Colonic mucosa (tissue), 4 donors: ENCODE results near the gene INTS6. TPM values are rescaled to one million over a fixed set of nuclear protein-coding genes. Genes with fewer than 3 reads are reported as not detected.

Experiments
- DNase-seq: peaks from one replicate; pipeline ENCODE4 v3.0.0-alpha.2; 2020
- H3K27ac ChIP-seq: fragments of 200-600 bp; one replicate; pipeline ENCODE4 v1.8.0; 2021
- H3K27me3 ChIP-seq: fragments of 200-600 bp; one replicate; pipeline ENCODE4 v1.8.0; 2021
- H3K36me3 ChIP-seq: fragments of 200-600 bp; one replicate; pipeline ENCODE4 v1.8.0; 2021
- H3K4me1 ChIP-seq: fragments of 200-600 bp; one replicate; pipeline ENCODE4 v1.8.0; 2021; ENCODE audit warnings: mild to moderate bottlenecking
- H3K4me3 ChIP-seq: fragments of 200-600 bp; one replicate; pipeline ENCODE4 v1.8.0; 2021
- H3K9ac ChIP-seq, 2 donors: one replicate each; pipeline ENCODE4 v1.7.0; 2013; ENCODE audit warnings: control low read depth in 2 of 2, low read depth in 2 of 2, low read length in 2 of 2
- H3K9me3 ChIP-seq: fragments of 200-600 bp; one replicate; pipeline ENCODE4 v1.8.0; 2021
- intact Hi-C: fragments of 100-400 bp; cut with DNase I; formaldehyde crosslinking; loops from one replicate; pipeline ENCODE4 v1.14.1; 2022
- total RNA-seq, 2 donors: library from RNA; stranded (reverse); fragmentation: NEBNext Ultra II Directional in 1 of 2; extraction: Animal tissue kit (Norgen Biotek cat#: 25700) in 1 of 2; gene quantifications; one replicate each; pipeline ENCODE4 v1.2.1, GENCODE V29; 2021
- TF ChIP-seq, protein P1 (sequence below): fragments of 200-600 bp; IDR thresholded peaks from one replicate; pipeline ENCODE4 v1.8.0; 2022; ENCODE audit warnings: antibody characterized with exemption, mild to moderate bottlenecking
- donor health status: healthy.
- donor health status: DM: no; HTN: no; CAD: no.
- donor health status: DM: no; HTN: no; CAD: no.

INTS6 gene
- total RNA-seq, 2 donors from 2014 or later = 30.8 to 32.3 TPM

DNA sequence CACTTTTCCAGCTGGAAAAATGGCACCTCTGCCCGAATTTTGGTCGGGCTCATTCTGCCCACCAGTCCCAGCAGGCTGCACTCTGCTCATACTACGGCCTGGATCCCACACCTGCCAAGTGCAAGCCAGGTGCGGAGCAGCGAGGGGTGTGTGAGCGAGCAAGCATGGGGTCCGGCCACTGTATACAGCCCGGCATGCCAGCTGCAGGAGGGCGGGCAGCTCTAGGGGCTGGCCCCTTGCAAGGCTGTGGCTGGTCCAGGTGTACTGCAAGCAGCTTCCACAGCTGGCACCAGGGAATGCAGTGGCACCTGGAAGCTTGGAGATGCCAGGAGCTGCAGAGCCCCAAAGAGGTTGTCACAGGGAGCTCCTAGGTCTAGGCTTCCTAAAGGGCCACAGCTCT lies 2.7 kb upstream of the INTS6 start:
- Histone ChIP-seq H3K9ac (no peak overlapping the region), H3K4me3 (no peak overlapping the region), H3K36me3 (no peaks in the 10 kb centered on the region), H3K27me3 (no peaks in the 10 kb centered on the region), H3K9me3 (no peaks in the 10 kb centered on the region), H3K4me1 (peaks cover 4% of the 10 kb centered on the region), H3K27ac (no peak overlapping the region)
- intact Hi-C loops = loop anchor here (5.0 kb wide), 1 partner anchor 127 kb away; the partner anchor contains the start of gene WDFY2
- TF ChIP-seq, protein P1, sequence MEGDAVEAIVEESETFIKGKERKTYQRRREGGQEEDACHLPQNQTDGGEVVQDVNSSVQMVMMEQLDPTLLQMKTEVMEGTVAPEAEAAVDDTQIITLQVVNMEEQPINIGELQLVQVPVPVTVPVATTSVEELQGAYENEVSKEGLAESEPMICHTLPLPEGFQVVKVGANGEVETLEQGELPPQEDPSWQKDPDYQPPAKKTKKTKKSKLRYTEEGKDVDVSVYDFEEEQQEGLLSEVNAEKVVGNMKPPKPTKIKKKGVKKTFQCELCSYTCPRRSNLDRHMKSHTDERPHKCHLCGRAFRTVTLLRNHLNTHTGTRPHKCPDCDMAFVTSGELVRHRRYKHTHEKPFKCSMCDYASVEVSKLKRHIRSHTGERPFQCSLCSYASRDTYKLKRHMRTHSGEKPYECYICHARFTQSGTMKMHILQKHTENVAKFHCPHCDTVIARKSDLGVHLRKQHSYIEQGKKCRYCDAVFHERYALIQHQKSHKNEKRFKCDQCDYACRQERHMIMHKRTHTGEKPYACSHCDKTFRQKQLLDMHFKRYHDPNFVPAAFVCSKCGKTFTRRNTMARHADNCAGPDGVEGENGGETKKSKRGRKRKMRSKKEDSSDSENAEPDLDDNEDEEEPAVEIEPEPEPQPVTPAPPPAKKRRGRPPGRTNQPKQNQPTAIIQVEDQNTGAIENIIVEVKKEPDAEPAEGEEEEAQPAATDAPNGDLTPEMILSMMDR = no peak
- DNase-seq = no peak

DNA sequence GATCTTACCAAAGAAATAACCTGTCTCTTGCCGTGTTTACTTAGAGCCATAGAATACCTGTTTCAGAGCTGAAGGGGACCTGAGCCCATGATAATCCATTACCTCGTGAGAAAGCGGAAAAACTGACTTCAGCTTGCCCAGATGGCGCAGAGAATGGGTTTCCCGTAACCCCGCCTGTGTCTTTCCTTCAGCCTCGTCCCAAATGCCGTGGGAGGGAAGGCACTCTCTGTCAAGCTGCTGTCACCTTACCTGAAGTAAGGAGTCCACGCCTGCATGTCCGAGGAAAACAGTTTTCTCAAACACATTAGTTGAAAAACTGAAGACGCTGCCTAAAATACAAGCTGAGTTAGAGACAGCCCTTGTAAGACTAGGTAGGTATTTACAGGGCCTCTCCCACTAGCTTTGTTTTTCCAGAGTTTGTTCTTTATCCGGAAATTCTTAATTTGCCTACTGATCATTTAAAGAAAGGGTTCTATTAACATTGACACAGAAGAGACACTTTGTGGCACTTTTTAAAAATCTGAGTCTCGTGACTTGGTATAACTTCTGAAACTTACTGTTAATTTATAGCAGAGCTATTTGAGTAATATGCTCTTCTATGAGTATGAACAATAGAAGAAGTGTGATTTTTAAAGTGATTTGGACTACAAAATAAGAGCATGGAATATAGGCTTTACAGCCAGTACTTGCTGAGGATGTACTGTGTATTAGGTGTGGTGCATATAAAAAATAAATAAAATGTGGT lies 1.3 kb upstream of the INTS6 start:
- Histone ChIP-seq H3K9me3 (no peaks in the 10 kb centered on the region), H3K27me3 (no peaks in the 10 kb centered on the region), H3K4me3 (peak overlapping the region; percentile 63), H3K36me3 (peaks cover 7% of the 10 kb centered on the region), H3K9ac (peak overlapping the region; percentile 76 to 91), H3K27ac (peak overlapping the region; percentile 97), H3K4me1 (peaks cover 8% of the 10 kb centered on the region)
- TF ChIP-seq, protein P1 = no peak
- peak; percentile 52 for DNase-seq
- intact Hi-C loops = no loop called here

DNA sequence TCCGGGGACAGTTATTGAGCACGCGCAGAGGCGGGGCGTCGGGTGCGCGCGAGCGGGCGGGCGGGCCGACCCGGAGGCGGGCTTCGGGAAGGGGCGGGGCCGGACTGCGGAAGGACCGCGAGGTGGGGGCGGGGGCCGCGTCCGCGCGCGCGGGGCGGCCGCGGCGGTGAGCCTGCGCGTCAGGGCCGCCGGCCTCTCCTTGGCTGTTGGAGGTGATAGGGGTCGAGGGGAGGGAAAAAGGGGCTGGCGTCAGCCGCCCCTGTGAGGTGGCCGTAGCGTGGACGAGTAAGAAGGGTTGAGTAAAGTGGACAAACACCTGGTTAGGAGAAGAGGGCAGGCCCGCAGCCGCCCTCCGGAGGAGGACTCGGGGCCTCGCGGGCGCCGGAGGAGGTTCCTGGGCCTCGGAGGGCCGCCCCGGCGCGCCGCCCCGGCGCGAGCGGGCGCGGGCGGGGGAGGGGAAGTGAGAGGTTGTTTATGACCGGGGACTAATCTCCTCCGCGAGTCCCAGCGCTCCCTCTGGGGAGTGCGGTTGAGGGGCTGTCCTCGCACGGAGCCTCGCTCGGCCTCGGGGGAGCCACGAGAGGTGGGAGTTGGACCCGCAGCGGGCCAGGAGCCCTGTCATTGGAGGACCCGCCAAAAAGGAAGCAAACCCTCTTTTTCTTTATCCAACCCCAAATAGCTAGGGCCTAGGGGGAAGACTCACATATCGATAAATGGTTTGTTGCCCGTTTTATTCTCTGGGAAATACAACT lies 547 bp upstream of the INTS6 start:
- TF ChIP-seq, protein P1 = no peak
- peak overlapping the region; percentile 63 for H3K4me3 ChIP-seq
- intact Hi-C loops = no loop called here
- peak overlapping the region; percentile 76 to 91 for H3K9ac ChIP-seq
- peaks cover 7% of the 10 kb centered on the region for H3K36me3 ChIP-seq
- H3K9me3 ChIP-seq = no peaks in the 10 kb centered on the region
- no peaks in the 10 kb centered on the region for H3K27me3 ChIP-seq
- DNase-seq = peak; percentile 87
- H3K4me1 ChIP-seq = peaks cover 8% of the 10 kb centered on the region
- peak overlapping the region; percentile 97 for H3K27ac ChIP-seq

DNA sequence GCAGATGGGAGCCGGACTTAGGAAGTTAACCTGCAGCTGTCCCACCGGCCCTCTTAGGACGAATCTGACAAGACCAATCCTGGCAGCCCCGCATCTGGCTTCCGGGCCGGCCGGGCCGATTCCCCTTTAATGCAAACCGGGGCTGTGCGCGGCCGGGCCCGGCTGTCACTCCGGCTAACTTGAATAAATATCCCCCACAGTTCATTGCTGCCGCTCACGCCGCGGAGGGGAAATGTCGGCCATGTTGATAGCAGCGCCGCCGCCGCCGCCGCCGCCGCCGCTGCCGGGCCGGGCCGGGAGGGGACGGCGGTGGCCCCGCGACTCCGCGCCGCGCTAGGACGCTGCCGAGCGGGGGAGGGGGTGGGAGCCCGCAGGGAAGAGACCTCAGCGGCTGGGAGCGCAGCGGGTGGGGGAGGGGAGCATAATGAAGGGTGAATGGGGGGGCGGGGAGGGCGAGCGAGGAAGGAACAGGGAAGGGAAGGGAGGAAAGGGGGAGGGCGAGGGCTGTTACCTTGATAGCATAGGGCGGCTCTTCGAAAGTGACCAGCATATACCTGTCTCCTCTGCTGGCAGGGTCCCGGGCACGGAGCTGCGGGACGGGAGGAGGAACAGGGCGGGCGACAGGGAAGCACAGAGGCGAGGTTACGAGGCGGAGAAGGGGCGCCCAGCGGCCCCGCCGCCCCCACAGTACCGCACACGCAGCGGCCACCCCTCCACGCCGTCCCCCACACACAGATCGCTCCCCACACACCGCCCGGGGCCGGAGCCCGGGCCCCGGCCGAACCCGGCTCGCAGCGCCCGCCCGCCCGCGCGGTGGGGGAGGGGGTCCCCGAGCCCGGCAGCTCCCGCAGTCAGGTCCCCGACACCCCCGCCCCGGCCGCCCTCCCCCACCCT lies 1.1 kb downstream of the INTS6 start:
- no peaks in the 10 kb centered on the region for H3K27me3 ChIP-seq
- peak overlapping the region; percentile 97 to 99 for H3K9ac ChIP-seq
- H3K27ac ChIP-seq = peak overlapping the region; percentile 97
- no peaks in the 10 kb centered on the region for H3K9me3 ChIP-seq
- H3K4me3 ChIP-seq = peak overlapping the region; percentile 76
- H3K4me1 ChIP-seq = peaks cover 8% of the 10 kb centered on the region
- DNase-seq = peak; percentile 77
- H3K36me3 ChIP-seq = peaks cover 7% of the 10 kb centered on the region
- TF ChIP-seq, protein P1 = no peak
- intact Hi-C loops = no loop called here

DNA sequence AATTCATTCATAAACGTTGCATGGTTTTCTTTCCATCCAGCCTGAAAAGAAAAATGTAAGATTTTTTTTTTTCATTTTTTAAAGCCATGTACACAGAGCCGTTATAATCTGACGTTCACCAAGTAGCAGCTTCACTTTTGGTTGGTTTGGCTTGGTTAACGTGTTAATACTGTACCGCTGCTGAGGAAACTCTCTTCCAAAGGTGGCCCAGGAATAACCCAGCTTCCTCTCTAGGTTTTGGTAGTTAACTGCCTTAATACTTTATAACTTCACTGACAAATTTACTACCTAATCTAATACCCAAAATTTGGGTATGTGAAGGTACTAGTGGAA lies 1.7 kb downstream of the INTS6 start:
- DNase-seq = no peak
- Histone ChIP-seq H3K36me3 (peaks cover 7% of the 10 kb centered on the region), H3K4me1 (peaks cover 8% of the 10 kb centered on the region), H3K27ac (peak overlapping the region; percentile 97), H3K27me3 (no peaks in the 10 kb centered on the region), H3K4me3 (peak overlapping the region; percentile 76), H3K9me3 (no peaks in the 10 kb centered on the region), H3K9ac (peak overlapping the region; percentile 84 to 97)
- TF ChIP-seq, protein P1 = no peak
- intact Hi-C loops = no loop called here
